Tibial nerve (tissue), 4 donors: Measurements from ENCODE around the gene PRKG1.

Experiments used
- CTCF ChIP-seq, 5 experiments: fragments of 200-600 bp in 3 of 5; fragments of 450-650 bp in 2 of 5; sonication (generic) in 3 of 5; IDR thresholded peaks; one replicate each; pipeline ENCODE4 v1.5.1; 2016 to 2019; ENCODE audit warnings: antibody characterized with exemption in 5 of 5, mild to moderate bottlenecking in 3 of 5, moderate library complexity in 2 of 5
- EP300 ChIP-seq, 2 donors: sonication (generic); formaldehyde crosslinking; IDR thresholded peaks; one replicate each; pipeline ENCODE4 v1.6.1; 2017; ENCODE audit warnings: antibody characterized with exemption in 2 of 2, mild to moderate bottlenecking in 1 of 2

GRCh38 chr10:51683031-51683691, 608.9 kb downstream of the PRKG1 start:
- TF ChIP-seq CTCF (IDR thresholded peaks at IDR 0.05) (no peak), EP300 (IDR thresholded peaks at IDR 0.05) (no peak)
